SKM-1 treated with dmso at 0.1 percent for 144 hours (cell line): Measurements from ENCODE around the gene PDE3B.
"Not testable (repeated sequence)": the region's sequence is repeated elsewhere in the genome, so short reads cannot be mapped to it uniquely, and the experiment has no call there.

ENCODE experiments used
- DNase-seq: peaks from one replicate; lab custom pipeline; 2025; ENCODE audit not compliant: unreplicated experiment; lab: John Stamatoyannopoulos, UW

PDE3B gene

GRCh38 chr11:14641801-14642200, 1.8 kb upstream of the PDE3B start:
- no peak for DNase-seq

GRCh38 chr11:14642453-14642852, 1.2 kb upstream of the PDE3B start:
- no peak for DNase-seq

- DNase-seq: no peak
These were observed 519 bp upstream of the PDE3B start for GRCh38 chr11:14642873-14643696.

GRCh38 chr11:14644226-14645014, 816 bp downstream of the PDE3B start:
- DNase-seq: no peak

- DNase-seq: no peak
These were observed 1.7 kb downstream of the PDE3B start for GRCh38 chr11:14645015-14645912.

- no peak for DNase-seq
These were observed 2.6 kb downstream of the PDE3B start for GRCh38 chr11:14645985-14646900.

- no peak for DNase-seq
These were observed 6.5 kb downstream of the PDE3B start for GRCh38 chr11:14650064-14650463.

GRCh38 chr11:14653090-14653489, 9.5 kb downstream of the PDE3B start:
- no peak for DNase-seq

GRCh38 chr11:14655435-14655834, 11.8 kb downstream of the PDE3B start:
- no peak for DNase-seq

GRCh38 chr11:14656536-14657457, 13.2 kb downstream of the PDE3B start:
- no peak for DNase-seq

GRCh38 chr11:14657841-14658240, 14.2 kb downstream of the PDE3B start:
- no peak for DNase-seq

- DNase-seq: not testable (repeated sequence)
These were observed 21.3 kb downstream of the PDE3B start for GRCh38 chr11:14664926-14665325.

- DNase-seq: not testable (repeated sequence)
These were observed 23.7 kb downstream of the PDE3B start for GRCh38 chr11:14667329-14667728.

GRCh38 chr11:14668731-14669301, 25.2 kb downstream of the PDE3B start:
- DNase-seq: no peak

GRCh38 chr11:14669499-14669898, 25.9 kb downstream of the PDE3B start:
- DNase-seq: no peak

- no peak for DNase-seq
These were observed 26.4 kb downstream of the PDE3B start for GRCh38 chr11:14669958-14670357.

- DNase-seq: no peak
These were observed 29.0 kb downstream of the PDE3B start for GRCh38 chr11:14672635-14673034.

- DNase-seq: no peak
These were observed 29.8 kb downstream of the PDE3B start for GRCh38 chr11:14673421-14673820.
